DND-41 (cell line): Measurements from ENCODE around the gene CLCN3.

Experiments
- CTCF ChIP-seq: IDR thresholded peaks from 2 replicates; pipeline ENCODE4 v1.5.1; 2012; ENCODE audit warnings: borderline replicate concordance, low read length, moderate library complexity, mild to moderate bottlenecking; ENCODE audit not compliant: poor library complexity, severe bottlenecking; ENCODE audit errors: extremely low read depth
- EZH2 ChIP-seq: IDR thresholded peaks from 3 replicates; pipeline ENCODE4 v1.6.1; 2012; ENCODE audit warnings: borderline replicate concordance, low read depth, mild to moderate bottlenecking, moderate library complexity, low read length, inconsistent platforms; ENCODE audit not compliant: severe bottlenecking

- TF ChIP-seq EZH2: no peak
- TF ChIP-seq CTCF: no peak
Observed at GRCh38 chr4:169770416-169770815, 150.0 kb downstream of the CLCN3 start.
